Hematopoietic multipotent progenitor cell treated with erythropoietin and hydrocortisone succinate and interleukin-3 and kit ligand, for 4 days (in vitro differentiated cells): ENCODE measurements around the gene UGT2B11.
A peak's percentile ranks its signal among the peaks of the same experiment; 100 is the strongest.
"Not testable (repeated sequence)": the region's sequence is repeated elsewhere in the genome, so short reads cannot be mapped to it uniquely, and the experiment has no call there.

Experiments
- DNase-seq: peaks from one replicate; pipeline ENCODE4 v3.0.0-alpha.2; 2015

The UGT2B11 gene

DNA sequence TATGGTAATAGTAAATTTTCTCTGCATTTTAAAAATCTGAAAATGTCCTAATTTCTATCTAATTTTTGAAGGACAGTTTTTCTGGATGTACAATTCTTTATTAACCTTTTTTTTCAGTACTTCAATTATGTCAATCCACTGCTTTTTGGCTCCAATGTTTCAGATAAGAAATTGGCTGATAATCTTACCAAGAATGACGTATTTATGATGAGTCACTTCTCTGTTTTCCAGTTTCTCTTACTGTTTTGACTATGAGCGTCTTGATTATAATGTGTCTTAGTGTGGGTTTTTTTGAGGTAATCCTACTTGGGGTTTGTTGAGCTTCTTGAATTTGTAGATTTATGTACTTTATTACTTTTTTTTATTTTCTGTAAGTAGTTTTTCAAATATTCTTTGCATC, 47.2 kb downstream of the UGT2B11 start:
- peak; percentile 23 for DNase-seq

DNA sequence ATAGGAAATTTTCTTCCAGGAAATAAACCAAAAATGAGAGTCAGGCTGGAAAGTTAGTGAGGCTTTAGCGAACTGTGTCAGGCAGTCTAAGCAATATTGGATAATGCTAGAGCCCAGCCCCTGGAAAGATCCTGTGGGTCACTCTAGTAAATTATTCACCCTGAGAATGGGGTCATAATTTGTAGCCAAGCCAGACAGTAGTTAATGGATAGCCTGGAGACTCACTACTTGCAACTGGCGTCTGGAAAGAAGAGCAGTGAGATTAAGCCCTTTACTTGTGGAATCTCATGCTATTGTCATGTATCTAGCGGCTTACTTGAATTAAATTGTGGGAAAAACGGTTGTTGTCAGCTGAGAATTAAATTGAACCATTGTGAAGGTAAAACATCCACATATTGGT, 48.2 kb downstream of the UGT2B11 start:
- not testable (repeated sequence) for DNase-seq

DNA sequence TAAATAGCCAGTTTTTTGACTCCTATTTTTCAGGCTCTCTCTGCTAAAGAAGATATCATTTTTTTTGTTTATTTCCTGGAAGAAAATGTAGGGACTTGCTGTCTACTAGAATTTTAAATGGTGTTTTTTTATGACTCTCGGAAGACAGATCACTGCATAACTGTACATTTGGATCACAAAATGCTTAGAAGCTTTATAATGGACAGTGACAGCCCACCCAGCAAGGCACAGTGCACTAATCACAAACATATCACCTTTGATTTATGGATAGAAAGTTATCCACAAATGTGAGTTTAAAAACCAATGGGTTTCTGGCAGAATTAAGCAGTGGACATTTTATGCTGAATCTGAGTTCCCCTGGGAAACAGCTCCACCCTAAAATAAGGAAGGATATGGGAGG, 48.8 kb downstream of the UGT2B11 start:
- not testable (repeated sequence) for DNase-seq

DNA sequence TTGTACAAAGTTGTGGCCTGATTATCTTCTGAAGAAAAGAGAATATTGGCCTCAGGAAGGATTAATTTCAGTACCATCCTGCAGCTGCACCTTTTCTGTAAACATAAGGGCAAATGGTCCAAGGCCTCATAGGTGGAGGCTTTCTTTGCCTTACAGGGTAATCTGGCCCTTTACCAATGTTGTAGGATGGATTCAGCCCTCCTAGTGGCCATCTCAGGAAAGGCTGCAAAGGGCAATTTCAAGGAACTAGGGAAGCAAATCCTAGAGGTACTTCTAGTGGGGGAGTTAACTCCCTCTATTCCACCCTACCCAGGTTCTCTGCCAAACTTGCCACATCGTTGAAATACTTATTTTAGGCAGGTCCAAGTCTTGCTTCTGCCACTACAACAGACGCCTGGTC, 57.6 kb downstream of the UGT2B11 start:
- no peak for DNase-seq

DNA sequence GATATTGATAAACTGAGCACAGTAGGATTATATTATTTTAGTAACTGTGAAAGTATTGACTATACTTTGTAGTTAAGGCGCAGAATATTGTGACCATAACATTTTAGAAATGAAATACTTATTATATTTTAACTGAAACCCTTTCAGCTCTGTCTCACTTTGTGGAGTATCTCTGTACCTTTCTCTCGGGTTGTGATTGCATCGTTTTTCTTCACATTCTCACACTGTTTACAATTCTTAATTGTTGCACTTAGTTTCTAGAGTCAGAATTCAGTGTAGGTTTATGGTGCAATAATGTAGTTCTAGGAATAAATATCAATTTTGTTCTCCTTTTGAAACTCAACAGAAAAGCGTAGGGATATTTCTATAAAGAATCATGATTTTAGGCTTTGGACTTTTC, 60.5 kb downstream of the UGT2B11 start:
- no peak for DNase-seq
